PC-3 (cell line): Measurements from ENCODE around the gene APOE.

Experiments used
- EZH2 ChIP-seq: fragments of 300-600 bp; sonication (generic); IDR thresholded peaks from one replicate; pipeline ENCODE4 v1.6.1; 2017; ENCODE audit warnings: antibody characterized with exemption, mild to moderate bottlenecking, low read length; ENCODE audit not compliant: unreplicated experiment
- TF ChIP-seq, protein P1 (sequence below): fragments of 300-600 bp; sonication (generic); conservative IDR thresholded peaks from 2 replicates; pipeline ENCODE4 v1.5.1; 2017; ENCODE audit warnings: antibody characterized with exemption, low read depth, mild to moderate bottlenecking, low read length

GRCh38 chr19:44903216-44903601 lies 2.4 kb upstream of the APOE start:
- TF ChIP-seq, protein P1, sequence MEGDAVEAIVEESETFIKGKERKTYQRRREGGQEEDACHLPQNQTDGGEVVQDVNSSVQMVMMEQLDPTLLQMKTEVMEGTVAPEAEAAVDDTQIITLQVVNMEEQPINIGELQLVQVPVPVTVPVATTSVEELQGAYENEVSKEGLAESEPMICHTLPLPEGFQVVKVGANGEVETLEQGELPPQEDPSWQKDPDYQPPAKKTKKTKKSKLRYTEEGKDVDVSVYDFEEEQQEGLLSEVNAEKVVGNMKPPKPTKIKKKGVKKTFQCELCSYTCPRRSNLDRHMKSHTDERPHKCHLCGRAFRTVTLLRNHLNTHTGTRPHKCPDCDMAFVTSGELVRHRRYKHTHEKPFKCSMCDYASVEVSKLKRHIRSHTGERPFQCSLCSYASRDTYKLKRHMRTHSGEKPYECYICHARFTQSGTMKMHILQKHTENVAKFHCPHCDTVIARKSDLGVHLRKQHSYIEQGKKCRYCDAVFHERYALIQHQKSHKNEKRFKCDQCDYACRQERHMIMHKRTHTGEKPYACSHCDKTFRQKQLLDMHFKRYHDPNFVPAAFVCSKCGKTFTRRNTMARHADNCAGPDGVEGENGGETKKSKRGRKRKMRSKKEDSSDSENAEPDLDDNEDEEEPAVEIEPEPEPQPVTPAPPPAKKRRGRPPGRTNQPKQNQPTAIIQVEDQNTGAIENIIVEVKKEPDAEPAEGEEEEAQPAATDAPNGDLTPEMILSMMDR = no peak
- TF ChIP-seq EZH2 = no peak
